ENCODE measurements around the gene TLCD5. TPM values are rescaled to one million over a fixed set of nuclear protein-coding genes. Genes with fewer than 3 reads are reported as not detected.

Gene TLCD5
- polyA plus RNA-seq, 5 donors, result 13.9 to 19.4 (median 17.3) TPM

GRCh38 chr11:120336641-120337354 is 11.7 kb downstream of the TLCD5 start:
- no peak for DNase-seq

- DNase-seq, result no peak
Measured at GRCh38 chr11:120337355-120338106, 12.4 kb downstream of the TLCD5 start.

- DNase-seq, result no peak
Measured at GRCh38 chr11:120338107-120338933, 13.2 kb downstream of the TLCD5 start.

GRCh38 chr11:120339394-120339890 is 14.3 kb downstream of the TLCD5 start:
- peak; percentile 39 to 55 for DNase-seq

- no peak for DNase-seq
Measured at GRCh38 chr11:120340529-120340928, 15.4 kb downstream of the TLCD5 start.

GRCh38 chr11:120342226-120342625 is 17.1 kb downstream of the TLCD5 start:
- no peak for DNase-seq

- DNase-seq, result no peak
Measured at GRCh38 chr11:120342678-120343077, 17.6 kb downstream of the TLCD5 start.

- no peak for DNase-seq
Measured at GRCh38 chr11:120343429-120343828, 18.3 kb downstream of the TLCD5 start.

- DNase-seq, result no peak
Measured at GRCh38 chr11:120344302-120345004, 19.4 kb downstream of the TLCD5 start.

GRCh38 chr11:120346233-120346632 is 21.1 kb downstream of the TLCD5 start:
- no peak for DNase-seq

- no peak for DNase-seq
Measured at GRCh38 chr11:120350637-120351036, 25.5 kb downstream of the TLCD5 start.

- DNase-seq, result no peak
Measured at GRCh38 chr11:120352405-120352804, 27.3 kb downstream of the TLCD5 start.

- DNase-seq, result no peak
Measured at GRCh38 chr11:120354068-120354467, 29.0 kb downstream of the TLCD5 start.

GRCh38 chr11:120354779-120355178 is 29.7 kb downstream of the TLCD5 start:
- peak in 1 of 2 donors; percentile 36 for DNase-seq

GRCh38 chr11:120357620-120358019 is 32.5 kb downstream of the TLCD5 start:
- no peak for DNase-seq

GRCh38 chr11:120358729-120359128 is 33.6 kb downstream of the TLCD5 start:
- DNase-seq, result no peak

GRCh38 chr11:120363436-120363835 is 38.3 kb downstream of the TLCD5 start:
- DNase-seq, result no peak

GRCh38 chr11:120365512-120365911 is 40.4 kb downstream of the TLCD5 start:
- DNase-seq, result no peak

- DNase-seq, result no peak
Measured at GRCh38 chr11:120372296-120372695, 47.2 kb downstream of the TLCD5 start.

- DNase-seq, result no peak
Measured at GRCh38 chr11:120375076-120375475, 50.0 kb downstream of the TLCD5 start.

GRCh38 chr11:120376547-120377182 is 51.6 kb downstream of the TLCD5 start:
- DNase-seq, result no peak

Measured in right lung (tissue), 5 donors.